ENCODE results near the gene SEC24C.
"Not testable (repeated sequence)": the region's sequence is repeated elsewhere in the genome, so short reads cannot be mapped to it uniquely, and the experiment has no call there.

Gene SEC24C

GRCh38 chr10:73771722-73772280, 27.6 kb downstream of the SEC24C start:
- DNase-seq (ENCODE audit: low read depth in 2 of 2) = peak; percentile 64

GRCh38 chr10:73772281-73773151, 28.3 kb downstream of the SEC24C start:
- DNase-seq (ENCODE audit: low read depth in 2 of 2) = peak; percentile 66 to 69

DNA sequence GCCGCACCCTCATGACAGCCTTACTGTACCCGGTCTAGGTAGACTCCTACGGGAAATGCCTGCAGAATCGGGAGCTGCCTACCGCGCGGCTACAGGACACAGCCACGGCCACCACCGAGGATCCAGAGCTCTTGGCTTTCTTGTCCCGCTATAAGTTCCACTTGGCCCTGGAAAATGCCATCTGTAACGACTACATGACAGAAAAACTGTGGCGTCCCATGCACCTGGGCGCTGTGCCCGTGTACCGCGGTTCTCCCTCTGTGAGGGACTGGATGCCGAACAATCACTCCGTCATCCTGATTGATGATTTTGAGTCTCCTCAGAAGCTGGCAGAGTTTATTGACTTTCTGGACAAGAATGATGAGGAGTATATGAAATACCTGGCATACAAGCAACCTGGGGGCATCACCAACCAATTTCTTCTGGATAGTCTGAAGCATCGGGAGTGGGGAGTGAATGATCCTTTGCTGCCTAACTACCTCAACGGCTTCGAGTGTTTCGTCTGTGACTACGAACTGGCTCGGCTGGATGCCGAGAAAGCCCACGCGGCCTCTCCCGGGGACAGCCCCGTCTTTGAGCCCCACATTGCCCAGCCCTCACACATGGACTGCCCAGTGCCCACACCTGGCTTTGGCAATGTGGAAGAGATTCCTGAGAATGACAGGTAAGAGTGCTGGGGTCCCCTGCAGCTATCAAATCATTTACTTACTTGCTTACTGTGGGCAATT, 29.1 kb downstream of the SEC24C start:
- DNase-seq (ENCODE audit: low read depth in 2 of 2) = no peak

- no peak for DNase-seq (ENCODE audit: low read depth in 2 of 2)
Observed at GRCh38 chr10:73774637-73775036, 30.5 kb downstream of the SEC24C start.

GRCh38 chr10:73779018-73779417, 34.8 kb downstream of the SEC24C start:
- DNase-seq (ENCODE audit: low read depth in 2 of 2) = no peak

GRCh38 chr10:73779539-73780197, 35.5 kb downstream of the SEC24C start:
- no peak for DNase-seq (ENCODE audit: low read depth in 2 of 2)

DNA sequence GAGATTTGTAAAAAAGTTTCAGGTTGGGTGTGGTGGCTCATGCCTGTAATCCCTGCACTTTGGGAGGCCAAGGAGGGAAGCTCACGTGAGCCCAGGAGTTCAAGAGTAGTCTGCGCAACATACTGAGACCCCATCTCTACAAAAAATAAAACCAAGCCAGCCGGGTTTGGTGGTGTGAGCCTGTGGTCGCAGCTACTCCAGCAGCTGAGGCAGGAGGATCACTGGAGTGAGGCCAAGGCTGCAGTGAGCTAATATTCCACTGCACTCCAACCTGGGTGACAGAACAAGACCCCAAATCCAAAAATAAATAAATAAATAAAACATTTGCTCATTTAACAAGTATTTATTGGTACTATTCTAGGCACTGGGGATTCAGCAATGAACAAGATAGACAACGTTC, 36.1 kb downstream of the SEC24C start:
- no peak for DNase-seq (ENCODE audit: low read depth in 2 of 2)

DNA sequence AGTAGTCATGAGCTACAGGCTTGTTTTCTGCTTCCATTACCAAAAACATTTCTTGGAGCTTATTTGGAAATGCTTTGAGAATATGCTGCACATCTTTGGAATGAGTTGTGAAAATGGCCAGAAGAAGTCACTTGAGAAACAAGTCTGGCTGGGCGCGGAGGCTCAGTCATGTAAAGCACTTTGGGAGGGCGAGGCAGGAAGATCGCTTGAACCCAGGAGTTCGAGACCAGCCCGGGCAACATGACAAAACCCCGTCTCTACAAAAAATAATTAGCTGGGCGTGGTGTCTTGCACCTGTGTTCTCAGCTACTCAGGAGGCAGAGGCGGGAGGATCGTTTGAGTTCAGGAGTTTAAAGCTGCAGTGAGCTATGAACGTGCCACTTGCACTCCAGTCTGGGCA, 36.8 kb downstream of the SEC24C start:
- no peak for DNase-seq (ENCODE audit: low read depth in 2 of 2)

- DNase-seq (ENCODE audit: low read depth in 2 of 2) = no peak
Observed at GRCh38 chr10:73781548-73781878, 37.3 kb downstream of the SEC24C start.

GRCh38 chr10:73781879-73782748, 37.9 kb downstream of the SEC24C start, which contains the start of gene CHCHD1:
Gene CHCHD1 (plus strand): TSS chr10:73782048. CDS start chr10:73782076, 28 bp downstream.
- peak; percentile 86 to 92 for DNase-seq (ENCODE audit: low read depth in 2 of 2)

- DNase-seq (ENCODE audit: low read depth in 2 of 2) = no peak
Observed at GRCh38 chr10:73782749-73783085, 38.5 kb downstream of the SEC24C start.

GRCh38 chr10:73785211-73785720, 41.1 kb downstream of the SEC24C start, which contains the start of gene ZSWIM8:
Gene ZSWIM8 (plus strand): TSS chr10:73785606. CDS start chr10:73785879, 273 bp downstream.
- DNase-seq (ENCODE audit: low read depth in 2 of 2) = peak; percentile 71 to 76

DNA sequence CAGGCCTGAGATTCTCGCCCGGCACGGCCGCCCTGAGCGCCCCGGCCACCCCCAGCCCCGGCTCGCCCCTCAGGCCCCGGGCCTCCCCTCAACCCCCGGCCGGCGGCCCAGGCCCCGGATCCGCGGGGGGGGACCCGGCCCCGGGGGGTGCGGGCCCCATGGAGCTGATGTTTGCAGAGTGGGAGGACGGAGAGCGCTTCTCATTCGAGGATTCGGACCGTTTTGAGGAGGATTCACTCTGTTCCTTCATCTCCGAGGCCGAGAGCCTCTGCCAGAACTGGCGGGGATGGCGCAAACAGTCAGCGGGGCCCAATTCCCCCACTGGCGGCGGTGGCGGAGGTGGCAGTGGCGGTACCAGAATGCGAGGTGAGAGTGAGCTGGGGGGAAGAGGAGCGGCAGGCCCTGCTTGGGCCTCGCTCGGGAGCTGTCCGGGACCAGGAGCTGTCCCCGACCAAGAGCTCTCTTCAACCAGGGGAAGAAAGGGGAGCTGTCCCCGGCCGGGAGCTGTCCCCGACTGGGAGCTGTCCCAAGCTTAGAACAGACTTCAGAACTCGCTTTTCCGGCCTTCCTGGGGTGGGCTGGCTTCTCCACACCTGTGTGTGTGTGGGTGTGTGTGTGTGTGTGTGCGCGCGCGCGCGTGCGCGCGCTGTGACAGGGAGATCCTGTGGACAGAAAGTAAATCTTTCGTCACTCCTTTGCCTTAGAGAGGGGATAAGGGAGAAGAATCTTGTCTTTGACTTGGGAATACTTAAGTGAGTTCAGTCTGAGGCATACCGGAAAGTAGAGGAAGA, 41.7 kb downstream of the SEC24C start:
- DNase-seq (ENCODE audit: low read depth in 2 of 2) = no peak

GRCh38 chr10:73786512-73786885, 42.3 kb downstream of the SEC24C start:
- DNase-seq (ENCODE audit: low read depth in 2 of 2) = no peak

GRCh38 chr10:73787031-73787800, 43.0 kb downstream of the SEC24C start:
- not testable (repeated sequence) for DNase-seq (ENCODE audit: low read depth in 2 of 2)

- DNase-seq (ENCODE audit: low read depth in 2 of 2) = no peak
Observed at GRCh38 chr10:73788864-73789658, 44.9 kb downstream of the SEC24C start.

DNA sequence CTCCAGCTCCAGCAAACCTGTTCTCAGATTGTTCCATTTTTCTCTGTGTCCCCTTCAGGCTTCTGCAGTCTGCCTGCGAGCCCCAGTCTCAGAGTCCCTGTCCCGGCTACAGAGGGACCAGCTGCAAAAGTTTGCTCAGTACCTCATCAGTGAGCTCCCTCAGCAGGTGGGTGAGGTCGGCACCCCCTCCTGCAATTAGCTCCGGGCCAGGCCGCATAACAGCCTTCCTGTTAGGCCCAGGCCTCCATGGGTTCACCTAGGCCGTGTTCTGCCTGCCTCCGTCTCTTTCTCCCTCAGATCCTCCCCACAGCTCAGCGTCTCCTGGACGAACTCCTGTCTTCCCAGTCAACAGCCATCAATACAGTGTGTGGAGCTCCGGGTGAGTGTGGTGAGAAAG, 45.5 kb downstream of the SEC24C start:
- DNase-seq (ENCODE audit: low read depth in 2 of 2) = no peak

GRCh38 chr10:73790886-73791625, 46.9 kb downstream of the SEC24C start:
- no peak for DNase-seq (ENCODE audit: low read depth in 2 of 2)
